BJ (cell line): ENCODE results near the gene HBS1L. TPM values are rescaled to one million over a fixed set of nuclear protein-coding genes. Genes with fewer than 3 reads are reported as not detected.

Experiments used
- CTCF ChIA-PET: fragments of 350-600 bp; formaldehyde crosslinking; extraction: SDS; loops from one replicate; lab custom pipeline; 2021; ENCODE audit warnings: antibody characterized with exemption, inconsistent platforms; lab: Yijun Ruan, JAX
- POLR2A ChIA-PET: fragments of 300-600 bp; sonication (Branson Sonifier 250); formaldehyde crosslinking; extraction: SDS; loops from one replicate; lab custom pipeline; 2021; ENCODE audit warnings: antibody characterized with exemption; lab: Charles Lee
- DNase-seq: peaks from one replicate; pipeline ENCODE4 v3.0.0-alpha.2; 2011; ENCODE audit warnings: low read depth
- H3K27me3 ChIP-seq: 2 replicates; pipeline ENCODE4 v1.6.0; 2011; ENCODE audit warnings: low read length; ENCODE audit not compliant: control insufficient read depth, insufficient read depth
- H3K36me3 ChIP-seq: 2 replicates; pipeline ENCODE4 v1.5.1; 2011; ENCODE audit warnings: low read length; ENCODE audit not compliant: control insufficient read depth, insufficient read depth
- H3K4me3 ChIP-seq: 2 replicates; pipeline ENCODE4 v1.5.1; 2011; ENCODE audit warnings: low read depth, mild to moderate bottlenecking, control low read depth, low read length
- polyA plus RNA-seq: library from polyadenylated mRNA; depleted of rRNA; stranded (reverse); fragments of >200 nt; gene quantifications from 2 replicates; pipeline ENCODE4 v1.2.3, GENCODE V29; 2011
- TF ChIP-seq, protein P1 (sequence below): IDR thresholded peaks from 2 replicates; pipeline ENCODE4 v1.5.1; 2011; ENCODE audit warnings: low read depth, mild to moderate bottlenecking, control low read depth, inconsistent platforms, low read length, moderate library complexity; ENCODE audit not compliant: insufficient read depth

HBS1L gene
- polyA plus RNA-seq, 1 experiment = 44.3 TPM

DNA sequence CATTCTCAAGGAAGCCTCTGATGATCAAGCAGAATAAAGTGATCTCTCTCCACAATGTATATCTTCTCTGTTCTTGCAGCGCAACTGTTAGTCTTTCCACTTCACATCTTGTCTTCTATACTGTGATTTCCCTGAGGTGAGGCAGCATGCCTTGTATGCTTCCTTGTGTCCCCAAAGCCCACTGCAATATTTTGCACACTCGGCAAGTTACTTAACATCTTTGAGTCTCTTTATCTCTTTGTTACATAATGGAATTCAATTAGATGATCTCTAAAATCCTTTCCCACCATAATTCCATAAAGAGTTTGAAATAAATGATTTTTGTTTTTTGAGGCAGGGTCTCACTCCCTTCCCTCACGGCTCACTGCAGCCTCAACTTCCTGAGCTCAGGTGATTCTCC lies 64.4 kb downstream of the HBS1L start:
- CTCF ChIA-PET = no interaction called here
- POLR2A ChIA-PET = no interaction called here
- no peak overlapping the region for H3K4me3 ChIP-seq
- DNase-seq = no peak
- TF ChIP-seq, protein P1, sequence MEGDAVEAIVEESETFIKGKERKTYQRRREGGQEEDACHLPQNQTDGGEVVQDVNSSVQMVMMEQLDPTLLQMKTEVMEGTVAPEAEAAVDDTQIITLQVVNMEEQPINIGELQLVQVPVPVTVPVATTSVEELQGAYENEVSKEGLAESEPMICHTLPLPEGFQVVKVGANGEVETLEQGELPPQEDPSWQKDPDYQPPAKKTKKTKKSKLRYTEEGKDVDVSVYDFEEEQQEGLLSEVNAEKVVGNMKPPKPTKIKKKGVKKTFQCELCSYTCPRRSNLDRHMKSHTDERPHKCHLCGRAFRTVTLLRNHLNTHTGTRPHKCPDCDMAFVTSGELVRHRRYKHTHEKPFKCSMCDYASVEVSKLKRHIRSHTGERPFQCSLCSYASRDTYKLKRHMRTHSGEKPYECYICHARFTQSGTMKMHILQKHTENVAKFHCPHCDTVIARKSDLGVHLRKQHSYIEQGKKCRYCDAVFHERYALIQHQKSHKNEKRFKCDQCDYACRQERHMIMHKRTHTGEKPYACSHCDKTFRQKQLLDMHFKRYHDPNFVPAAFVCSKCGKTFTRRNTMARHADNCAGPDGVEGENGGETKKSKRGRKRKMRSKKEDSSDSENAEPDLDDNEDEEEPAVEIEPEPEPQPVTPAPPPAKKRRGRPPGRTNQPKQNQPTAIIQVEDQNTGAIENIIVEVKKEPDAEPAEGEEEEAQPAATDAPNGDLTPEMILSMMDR = no peak
- no peaks in the 10 kb centered on the region for H3K27me3 ChIP-seq
- no peaks in the 10 kb centered on the region for H3K36me3 ChIP-seq

DNA sequence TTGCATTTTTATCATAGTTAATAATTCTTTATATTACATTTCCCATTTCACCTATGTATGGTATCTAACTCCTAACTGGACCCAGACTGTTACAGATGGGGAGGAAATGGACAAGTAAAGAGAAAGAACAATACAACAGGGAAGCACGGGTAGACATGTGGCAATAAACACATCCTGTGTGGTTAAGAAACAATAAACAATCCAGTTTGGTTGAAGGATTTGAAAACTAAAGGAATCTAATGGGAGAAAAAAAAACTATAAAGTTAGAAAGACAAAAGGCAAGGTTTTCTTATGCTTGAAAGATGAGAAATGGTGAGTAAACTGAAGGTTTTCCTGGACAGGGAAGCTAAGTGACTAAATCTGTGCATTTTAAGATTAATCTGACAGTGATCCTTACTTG lies 69.8 kb downstream of the HBS1L start:
- ChIA-PET POLR2A (no interaction called here), CTCF (no interaction called here)
- Histone ChIP-seq H3K36me3 (no peaks in the 10 kb centered on the region), H3K4me3 (no peak overlapping the region), H3K27me3 (no peaks in the 10 kb centered on the region)
- TF ChIP-seq, protein P1 = no peak
- no peak for DNase-seq

DNA sequence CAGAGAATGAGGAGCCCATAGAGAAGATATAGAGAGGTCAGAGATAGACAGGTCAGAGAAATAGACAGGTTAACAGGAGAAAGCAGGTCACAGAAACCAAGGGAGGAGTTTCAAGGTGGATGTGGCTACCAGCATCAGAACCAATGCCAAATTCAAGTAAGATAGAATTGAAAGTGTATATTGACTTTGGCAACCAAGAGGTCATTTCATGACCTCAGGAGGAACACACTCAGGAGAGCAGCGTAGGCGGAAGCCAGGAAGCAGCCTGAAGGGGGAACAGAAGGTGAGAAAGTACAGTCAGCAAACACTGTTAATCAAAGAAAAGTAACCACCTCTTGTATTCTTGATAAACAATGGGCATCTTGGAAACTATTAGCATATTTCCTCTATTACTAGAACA lies 70.8 kb downstream of the HBS1L start:
- no peak for DNase-seq
- TF ChIP-seq, protein P1 = no peak
- H3K36me3 ChIP-seq = no peaks in the 10 kb centered on the region
- ChIA-PET CTCF (no interaction called here), POLR2A (no interaction called here)
- no peak overlapping the region for H3K4me3 ChIP-seq
- H3K27me3 ChIP-seq = no peaks in the 10 kb centered on the region

DNA sequence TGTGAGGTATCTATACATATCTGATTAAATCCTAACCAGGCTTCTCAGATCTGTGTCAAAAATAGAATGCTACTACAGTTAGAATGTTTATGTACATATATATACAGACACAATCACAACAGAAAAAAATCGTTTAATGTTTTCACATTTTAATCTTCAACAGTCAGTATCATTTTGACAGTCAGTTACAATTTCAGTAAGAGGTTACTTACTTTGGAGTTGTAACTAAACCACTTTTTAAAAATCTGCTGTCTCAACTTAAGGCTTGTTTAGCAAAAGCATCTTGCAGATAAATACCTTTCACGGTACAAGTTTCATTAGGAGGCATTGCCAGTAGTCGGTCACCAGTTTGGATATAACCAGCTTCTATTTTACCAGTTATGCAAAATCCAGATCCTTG lies 72.5 kb downstream of the HBS1L start:
- TF ChIP-seq, protein P1 = no peak
- Histone ChIP-seq H3K36me3 (no peaks in the 10 kb centered on the region), H3K27me3 (no peaks in the 10 kb centered on the region), H3K4me3 (no peak overlapping the region)
- CTCF ChIA-PET = no interaction called here
- POLR2A ChIA-PET = no interaction called here
- DNase-seq = no peak

DNA sequence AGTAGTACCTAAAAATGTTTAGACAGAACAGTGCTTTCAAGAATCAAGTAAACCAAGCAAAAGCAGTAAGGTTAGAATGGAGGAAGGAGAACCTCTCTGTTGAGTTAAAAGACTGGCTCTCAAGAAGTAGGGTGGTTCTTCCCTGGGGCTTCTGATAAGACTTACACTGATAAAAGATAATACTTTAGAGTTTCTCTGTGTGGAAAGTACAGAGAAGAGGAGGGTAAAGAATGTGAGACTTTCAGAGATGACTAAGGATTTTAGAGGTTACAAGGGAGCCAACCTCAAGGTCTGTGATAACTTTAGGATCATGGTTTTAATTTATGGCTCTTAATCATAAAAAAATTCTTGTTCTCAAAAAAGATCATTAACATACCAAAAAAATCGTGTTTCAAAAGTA lies 73.8 kb downstream of the HBS1L start:
- Histone ChIP-seq H3K36me3 (no peaks in the 10 kb centered on the region), H3K4me3 (no peak overlapping the region), H3K27me3 (no peaks in the 10 kb centered on the region)
- DNase-seq = no peak
- CTCF ChIA-PET = interaction anchor here (1.1 kb wide), 1 partner anchor 14 kb away, joined by 3 read pairs; no protein-coding TSS in a partner anchor
- POLR2A ChIA-PET = no interaction called here
- TF ChIP-seq, protein P1 = no peak
